Kidney (tissue), 14 donors: Measurements from ENCODE around the gene HIVEP3. TPM values are rescaled to one million over a fixed set of nuclear protein-coding genes. Genes with fewer than 3 reads are reported as not detected.

Source experiments
- DNase-seq, 5 donors: peaks; one replicate each; pipeline ENCODE4 v3.0.0-alpha.2; 2013 to 2020
- FAIRE-seq: peaks from 2 replicates; lab custom pipeline; 2012; peaks lifted over from hg19 to GRCh38; lab: Jason Lieb, UNC
- H3K27ac ChIP-seq, 2 donors: one replicate each; pipeline ENCODE4 v1.7.0; 2013; ENCODE audit warnings: low read depth in 2 of 2, low read length in 2 of 2, inconsistent platforms in 1 of 2
- H3K27me3 ChIP-seq: one replicate; pipeline ENCODE4 v1.7.1; 2013; ENCODE audit warnings: low read length, inconsistent platforms; ENCODE audit not compliant: control insufficient read depth, insufficient read depth
- H3K36me3 ChIP-seq, 3 donors: one replicate each; pipeline versions ENCODE4 v1.7.0 to v1.7.1; 2013; ENCODE audit warnings: low read length in 3 of 3, control low read depth in 1 of 3, inconsistent platforms in 1 of 3; ENCODE audit not compliant: insufficient read depth in 3 of 3, control insufficient read depth in 2 of 3
- H3K4me1 ChIP-seq, 3 donors: one replicate each; pipeline versions ENCODE4 v1.7.0 to v1.7.1; 2013; ENCODE audit warnings: low read length in 3 of 3, inconsistent platforms in 1 of 3, low read depth in 1 of 3; ENCODE audit not compliant: control insufficient read depth in 2 of 3, insufficient read depth in 2 of 3
- H3K4me3 ChIP-seq, 3 donors: one replicate each; pipeline versions ENCODE4 v1.7.0 to v1.8.1; 2013; ENCODE audit warnings: low read length in 3 of 3, control low read depth in 1 of 3, inconsistent platforms in 1 of 3
- H3K9ac ChIP-seq, 3 donors: one replicate each; pipeline versions ENCODE4 v1.7.0 to v1.7.1; 2013; ENCODE audit warnings: low read length in 3 of 3, control low read depth in 1 of 3, inconsistent platforms in 1 of 3
- H3K9me3 ChIP-seq, 3 donors: one replicate each; pipeline versions ENCODE4 v1.7.0 to v1.7.1; 2013; ENCODE audit warnings: low read length in 3 of 3, control low read depth in 1 of 3, inconsistent platforms in 1 of 3; ENCODE audit not compliant: control insufficient read depth in 2 of 3, insufficient read depth in 1 of 3
- CTCF ChIP-seq: IDR thresholded peaks from 3 replicates; pipeline ENCODE4 v1.5.1; 2012; ENCODE audit warnings: mild to moderate bottlenecking, moderate library complexity, borderline replicate concordance; ENCODE audit not compliant: insufficient read depth; ENCODE audit errors: extremely low read depth
- intact Hi-C: fragments of 100-400 bp; cut with DNase I; formaldehyde crosslinking; loops from one replicate; pipeline ENCODE4 v1.11.1; 2022
- polyA plus RNA-seq: library from polyadenylated mRNA; stranded (reverse); fragments of 350-450 nt; fragmentation: Illumina TruSeq; extraction: RNeasy Lipid Tissue Mini Kit (QIAGEN cat#74804); gene quantifications from one replicate; pipeline ENCODE4 v1.2.3, GENCODE V29; 2014; ENCODE audit warnings: low read depth, low replicate concordance; ENCODE audit not compliant: insufficient read depth
- total RNA-seq: library from RNA; stranded (reverse); fragmentation: NEBNext Ultra II Directional; extraction: Animal tissue kit (Norgen Biotek cat#: 25700); gene quantifications from one replicate; pipeline ENCODE4 v1.2.1, GENCODE V29; 2021
- donor health status: control.
- donor health status: control.
- donor health status: control.
- donor health status: control.
- donor health status: control.
- donor health status: DM: yes; HTN: yes; CAD: no.
- donor health status: Normal renal cell carcinoma (clear cell type).

HIVEP3 gene
- total and polyA plus RNA-seq, 2 donors from 2014 or later = 3.5 to 11.0 TPM

GRCh38 chr1:41767534-41768525, 150.9 kb downstream of the HIVEP3 start:
- FAIRE-seq (no peak), DNase-seq (no peak)
- no peaks in the 10 kb centered on the region for H3K4me1 ChIP-seq
- peaks cover 0 to 1% (median 0%) of the 10 kb centered on the region in 3 donors for H3K9me3 ChIP-seq
- H3K36me3 ChIP-seq = no peaks in the 10 kb centered on the region
- no peaks in the 10 kb centered on the region for H3K27me3 ChIP-seq
- no peak for TF ChIP-seq CTCF
- no peak overlapping the region for H3K4me3 ChIP-seq
- no peak overlapping the region for H3K9ac ChIP-seq
- H3K27ac ChIP-seq = no peak overlapping the region
- intact Hi-C loops = no loop called here

GRCh38 chr1:41766546-41766945, 152.2 kb downstream of the HIVEP3 start:
- FAIRE-seq = no peak
- intact Hi-C loops = no loop called here

GRCh38 chr1:41766041-41766440, 152.7 kb downstream of the HIVEP3 start:
- no peak overlapping the region for H3K9ac ChIP-seq
- H3K4me3 ChIP-seq = no peak overlapping the region
- no peaks in the 10 kb centered on the region for H3K27me3 ChIP-seq
- intact Hi-C loops = no loop called here
- no peak for TF ChIP-seq CTCF
- FAIRE-seq = no peak
- peaks cover 0 to 13% (median 0%) of the 10 kb centered on the region in 3 donors for H3K9me3 ChIP-seq
- no peak overlapping the region for H3K27ac ChIP-seq
- no peaks in the 10 kb centered on the region for H3K4me1 ChIP-seq
- no peaks in the 10 kb centered on the region for H3K36me3 ChIP-seq
- DNase-seq = no peak

More at GRCh38 chr1:41766546-41766945, 152.2 kb downstream of the HIVEP3 start:
- no peak overlapping the region for H3K4me3 ChIP-seq
- no peak overlapping the region for H3K27ac ChIP-seq
- peaks cover 0 to 11% (median 0%) of the 10 kb centered on the region in 3 donors for H3K9me3 ChIP-seq
- TF ChIP-seq CTCF = no peak
- H3K4me1 ChIP-seq = no peaks in the 10 kb centered on the region
- H3K27me3 ChIP-seq = no peaks in the 10 kb centered on the region
- H3K9ac ChIP-seq = no peak overlapping the region
- no peaks in the 10 kb centered on the region for H3K36me3 ChIP-seq
- DNase-seq = no peak
